Measurements from ENCODE around the gene TM9SF2.

- TF ChIP-seq, protein P1, sequence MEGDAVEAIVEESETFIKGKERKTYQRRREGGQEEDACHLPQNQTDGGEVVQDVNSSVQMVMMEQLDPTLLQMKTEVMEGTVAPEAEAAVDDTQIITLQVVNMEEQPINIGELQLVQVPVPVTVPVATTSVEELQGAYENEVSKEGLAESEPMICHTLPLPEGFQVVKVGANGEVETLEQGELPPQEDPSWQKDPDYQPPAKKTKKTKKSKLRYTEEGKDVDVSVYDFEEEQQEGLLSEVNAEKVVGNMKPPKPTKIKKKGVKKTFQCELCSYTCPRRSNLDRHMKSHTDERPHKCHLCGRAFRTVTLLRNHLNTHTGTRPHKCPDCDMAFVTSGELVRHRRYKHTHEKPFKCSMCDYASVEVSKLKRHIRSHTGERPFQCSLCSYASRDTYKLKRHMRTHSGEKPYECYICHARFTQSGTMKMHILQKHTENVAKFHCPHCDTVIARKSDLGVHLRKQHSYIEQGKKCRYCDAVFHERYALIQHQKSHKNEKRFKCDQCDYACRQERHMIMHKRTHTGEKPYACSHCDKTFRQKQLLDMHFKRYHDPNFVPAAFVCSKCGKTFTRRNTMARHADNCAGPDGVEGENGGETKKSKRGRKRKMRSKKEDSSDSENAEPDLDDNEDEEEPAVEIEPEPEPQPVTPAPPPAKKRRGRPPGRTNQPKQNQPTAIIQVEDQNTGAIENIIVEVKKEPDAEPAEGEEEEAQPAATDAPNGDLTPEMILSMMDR (conservative IDR thresholded peaks at IDR 0.05): no peak
- 0 out of 2 replicates have a peak, but pooled peaks have one; percentile 25 for TF ChIP-seq ZFX (IDR thresholded peaks at IDR 0.05)
Observed at GRCh38 chr13:99501848-99502301, 603 bp downstream of the TM9SF2 start.

Data from C4-2B (cell line).